Mesenchymal stem cell (in vitro differentiated cells and primary cell): Measurements from ENCODE around the gene BBS10.
"Not testable (repeated sequence)": the region's sequence is repeated elsewhere in the genome, so short reads cannot be mapped to it uniquely, and the experiment has no call there.

Experiments
- DNase-seq: peaks from one replicate; pipeline ENCODE4 v3.0.0-alpha.2; 2013
- H2AFZ ChIP-seq: one replicate; pipeline ENCODE4 v1.6.1; 2013; ENCODE audit warnings: low read depth, mild to moderate bottlenecking, control low read depth, inconsistent platforms, low read length, moderate library complexity
- H2AK5ac ChIP-seq: 2 replicates; pipeline ENCODE4 v1.6.1; 2013; ENCODE audit warnings: low read length, moderate library complexity, mild to moderate bottlenecking, inconsistent platforms; ENCODE audit not compliant: severe bottlenecking
- H2BK120ac ChIP-seq: one replicate; pipeline ENCODE4 v1.6.1; 2013; ENCODE audit warnings: low read depth, mild to moderate bottlenecking, inconsistent platforms, low read length, moderate library complexity
- H2BK12ac ChIP-seq, 2 experiments: one replicate each; pipeline ENCODE4 v1.6.1; 2013; ENCODE audit warnings: inconsistent platforms in 2 of 2, low read length in 2 of 2, mild to moderate bottlenecking in 2 of 2, moderate library complexity in 2 of 2, control low read depth in 1 of 2
- H2BK15ac ChIP-seq: one replicate; pipeline ENCODE4 v1.6.1; 2013; ENCODE audit warnings: mild to moderate bottlenecking, low read depth, inconsistent platforms; ENCODE audit not compliant: poor library complexity, severe bottlenecking
- H2BK5ac ChIP-seq: 2 replicates; pipeline ENCODE4 v1.6.1; 2013; ENCODE audit warnings: low read depth, mild to moderate bottlenecking, low read length, control low read depth, inconsistent platforms; ENCODE audit not compliant: poor library complexity, severe bottlenecking
- H3K14ac ChIP-seq, 2 experiments: one replicate each; pipeline ENCODE4 v1.6.1; 2013; ENCODE audit warnings: inconsistent platforms in 2 of 2, low read length in 2 of 2, control low read depth in 1 of 2, mild to moderate bottlenecking in 1 of 2, moderate library complexity in 1 of 2
- H3K18ac ChIP-seq, 2 experiments: one replicate each; pipeline ENCODE4 v1.6.1; 2013; ENCODE audit warnings: inconsistent platforms in 2 of 2, low read length in 2 of 2, control low read depth in 1 of 2, low read depth in 1 of 2, mild to moderate bottlenecking in 1 of 2
- H3K23ac ChIP-seq, 2 experiments: one replicate each; pipeline ENCODE4 v1.6.1; 2013; ENCODE audit warnings: inconsistent platforms in 2 of 2, low read length in 2 of 2, mild to moderate bottlenecking in 2 of 2, moderate library complexity in 2 of 2, control low read depth in 1 of 2
- H3K27ac ChIP-seq: 2 replicates; pipeline ENCODE4 v1.5.1; 2013; ENCODE audit warnings: mild to moderate bottlenecking, moderate library complexity, low read length, control low read depth, inconsistent platforms; ENCODE audit not compliant: poor library complexity, severe bottlenecking
- H3K27me3 ChIP-seq, 2 experiments: 2 replicates each; pipeline versions ENCODE4 v1.6.1 to v1.7.0; 2013; ENCODE audit warnings: low read length in 2 of 2, mild to moderate bottlenecking in 2 of 2, moderate library complexity in 2 of 2, control low read depth in 1 of 2, inconsistent platforms in 1 of 2; ENCODE audit not compliant: control insufficient read depth in 1 of 2, insufficient read depth in 1 of 2
- H3K36me3 ChIP-seq, 2 experiments: 2 replicates each; pipeline versions ENCODE4 v1.6.1 to v1.7.0; 2013; ENCODE audit warnings: low read length in 2 of 2, control low read depth in 1 of 2, inconsistent platforms in 1 of 2, low read depth in 1 of 2, mild to moderate bottlenecking in 1 of 2; ENCODE audit not compliant: insufficient read depth in 2 of 2, control insufficient read depth in 1 of 2
- H3K4ac ChIP-seq, 2 experiments: one replicate each; pipeline ENCODE4 v1.6.1; 2013; ENCODE audit warnings: inconsistent platforms in 2 of 2, low read length in 2 of 2, mild to moderate bottlenecking in 2 of 2, moderate library complexity in 2 of 2, control low read depth in 1 of 2, low read depth in 1 of 2
- H3K4me1 ChIP-seq: 2 replicates; pipeline ENCODE4 v1.6.1; 2013; ENCODE audit warnings: low read depth, low read length, control low read depth; ENCODE audit not compliant: control insufficient read depth, insufficient read depth
- H3K4me2 ChIP-seq: 2 replicates; pipeline ENCODE4 v1.6.1; 2013; ENCODE audit warnings: low read length, mild to moderate bottlenecking, inconsistent platforms; ENCODE audit not compliant: poor library complexity, severe bottlenecking
- H3K4me3 ChIP-seq, 2 experiments: 2 replicates each; pipeline versions ENCODE4 v1.5.1 to v1.7.0; 2013; ENCODE audit warnings: low read length in 2 of 2, mild to moderate bottlenecking in 2 of 2, control low read depth in 1 of 2, low read depth in 1 of 2; ENCODE audit not compliant: insufficient read depth in 1 of 2
- H3K79me1 ChIP-seq: replicated peaks from 2 replicates; pipeline ENCODE4 v1.6.1; 2013; ENCODE audit warnings: mild to moderate bottlenecking, control low read depth, low read length, inconsistent platforms; ENCODE audit not compliant: poor library complexity, severe bottlenecking
- H3K9ac ChIP-seq: 2 replicates; pipeline ENCODE4 v1.7.0; 2013; ENCODE audit warnings: mild to moderate bottlenecking, low read length, moderate library complexity
- H3K9me3 ChIP-seq: 2 replicates; pipeline ENCODE4 v1.7.0; 2013; ENCODE audit warnings: mild to moderate bottlenecking, low read length; ENCODE audit not compliant: control insufficient read depth
- H4K8ac ChIP-seq: one replicate; pipeline ENCODE4 v1.6.1; 2013; ENCODE audit warnings: inconsistent platforms, mild to moderate bottlenecking, low read length, moderate library complexity
- H4K91ac ChIP-seq: one replicate; pipeline ENCODE4 v1.6.1; 2013; ENCODE audit warnings: mild to moderate bottlenecking, low read length, inconsistent platforms
- WGBS: methylation state at CpG from one replicate; pipeline ENCODE4 v1.1.7; 2013; ENCODE audit warnings: mixed read lengths; 5-methylcytosine and 5-hydroxymethylcytosine counted together

Gene BBS10

GRCh38 chr12:76319595-76320319, 28.5 kb downstream of the BBS10 start:
- H2AFZ ChIP-seq, H3K14ac ChIP-seq, H3K9me3 ChIP-seq, H4K8ac ChIP-seq, H3K9ac ChIP-seq, H3K36me3 ChIP-seq, H2BK5ac ChIP-seq, H3K23ac ChIP-seq, DNase-seq, H4K91ac ChIP-seq, H3K27ac ChIP-seq, H3K18ac ChIP-seq, H3K79me1 ChIP-seq, H2AK5ac ChIP-seq, H2BK120ac ChIP-seq, H3K4me2 ChIP-seq, H2BK12ac ChIP-seq, H2BK15ac ChIP-seq, H3K27me3 ChIP-seq, H3K4ac ChIP-seq, H3K4me3 ChIP-seq, H3K4me1 ChIP-seq: not testable (repeated sequence)
- WGBS, result 87% methylated on average over 24 of the region's 32 CpGs

DNA sequence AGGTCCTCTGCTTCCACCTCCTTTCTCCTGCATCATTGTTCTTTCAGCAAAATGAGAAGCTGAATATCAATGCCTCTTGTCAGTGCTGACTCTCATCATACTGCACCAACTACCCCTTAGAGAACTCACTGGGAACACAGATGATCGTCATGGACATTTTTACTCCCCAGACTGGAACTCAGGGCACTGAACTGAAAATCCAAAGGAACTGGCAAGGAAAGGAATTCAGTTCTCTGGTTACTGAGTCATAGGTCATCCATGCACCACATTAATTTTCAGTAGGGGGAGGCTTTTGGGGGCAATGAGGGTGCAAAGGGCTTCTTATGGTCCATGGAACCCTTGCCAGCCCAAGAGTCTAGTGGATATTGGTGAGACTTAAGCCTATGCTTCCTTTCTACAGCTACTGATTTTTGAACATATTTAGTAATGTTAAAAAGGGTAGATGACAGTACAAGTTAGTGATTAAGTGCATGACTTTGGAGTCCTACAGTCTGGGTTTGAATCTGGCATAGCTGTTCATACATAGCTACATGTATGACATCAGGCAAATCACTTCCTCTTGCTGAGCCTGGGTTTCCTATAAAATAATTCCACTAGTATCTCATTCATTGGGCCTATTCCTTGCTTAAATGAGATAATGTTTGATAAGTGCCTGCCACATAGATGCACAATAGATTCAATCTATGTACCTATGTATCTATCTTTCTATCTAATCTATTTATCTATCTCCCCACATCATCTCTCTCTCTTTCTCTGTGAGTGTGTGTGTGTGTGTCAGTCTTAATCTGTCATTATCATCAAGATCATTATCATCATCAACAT, 29.2 kb downstream of the BBS10 start:
- no peak overlapping the region for H3K4ac ChIP-seq
- no peak overlapping the region for H2BK120ac ChIP-seq
- no peak overlapping the region for H3K18ac ChIP-seq
- H3K27me3 ChIP-seq, result no peaks in the 10 kb centered on the region
- H3K79me1 ChIP-seq, result no peaks in the 10 kb centered on the region
- WGBS, result 93% methylated on average over 1 of the region's 1 CpG
- H2AK5ac ChIP-seq, result no peak overlapping the region
- no peak overlapping the region for H4K91ac ChIP-seq
- no peak overlapping the region for H2BK15ac ChIP-seq
- no peak overlapping the region for H2AFZ ChIP-seq
- peaks cover 1% of the 10 kb centered on the region for H3K4me1 ChIP-seq
- H3K4me2 ChIP-seq, result no peak overlapping the region
- no peak overlapping the region for H3K4me3 ChIP-seq
- H3K9ac ChIP-seq, result no peak overlapping the region
- no peak overlapping the region for H3K23ac ChIP-seq
- no peak for DNase-seq
- H3K14ac ChIP-seq, result no peak overlapping the region
- peak overlapping the region; percentile 42 for H4K8ac ChIP-seq
- no peaks in the 10 kb centered on the region for H3K9me3 ChIP-seq
- no peak overlapping the region for H2BK5ac ChIP-seq
- no peaks in the 10 kb centered on the region for H3K36me3 ChIP-seq
- no peak overlapping the region for H2BK12ac ChIP-seq
- H3K27ac ChIP-seq, result no peak overlapping the region

DNA sequence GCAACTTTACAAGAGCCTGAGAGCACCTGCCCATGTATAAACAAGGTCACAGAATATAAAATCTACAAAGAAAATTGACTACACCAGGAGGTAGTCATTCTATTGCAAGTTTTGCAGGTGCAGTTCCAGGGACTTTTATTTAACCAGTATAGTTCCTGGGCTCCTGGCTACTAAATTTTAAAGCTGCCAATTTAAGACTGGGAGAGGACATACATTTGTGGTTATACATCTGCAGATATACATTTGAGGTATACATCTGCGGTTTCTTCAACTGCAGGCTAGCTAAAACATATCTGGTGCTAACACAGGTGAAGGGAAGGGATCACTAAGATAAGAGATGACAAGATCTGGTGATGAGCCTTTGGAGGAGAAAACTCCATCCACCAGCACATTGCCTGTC, 30.2 kb downstream of the BBS10 start:
- no peak overlapping the region for H3K27ac ChIP-seq
- H3K9ac ChIP-seq, result no peak overlapping the region
- no peak overlapping the region for H2AK5ac ChIP-seq
- H3K27me3 ChIP-seq, result no peaks in the 10 kb centered on the region
- H2BK5ac ChIP-seq, result no peak overlapping the region
- no peak overlapping the region for H3K4ac ChIP-seq
- DNase-seq, result no peak
- no peaks in the 10 kb centered on the region for H3K36me3 ChIP-seq
- no peak overlapping the region for H3K14ac ChIP-seq
- no peak overlapping the region for H3K4me3 ChIP-seq
- 100% methylated on average over 1 of the region's 1 CpG for WGBS
- H3K79me1 ChIP-seq, result no peaks in the 10 kb centered on the region
- no peak overlapping the region for H2BK120ac ChIP-seq
- no peak overlapping the region for H3K4me2 ChIP-seq
- no peak overlapping the region for H4K8ac ChIP-seq
- H2BK15ac ChIP-seq, result no peak overlapping the region
- H3K4me1 ChIP-seq, result peaks cover 1% of the 10 kb centered on the region
- no peak overlapping the region for H2AFZ ChIP-seq
- no peak overlapping the region for H3K18ac ChIP-seq
- no peak overlapping the region for H2BK12ac ChIP-seq
- no peak overlapping the region for H4K91ac ChIP-seq
- no peak overlapping the region for H3K23ac ChIP-seq
- H3K9me3 ChIP-seq, result no peaks in the 10 kb centered on the region

DNA sequence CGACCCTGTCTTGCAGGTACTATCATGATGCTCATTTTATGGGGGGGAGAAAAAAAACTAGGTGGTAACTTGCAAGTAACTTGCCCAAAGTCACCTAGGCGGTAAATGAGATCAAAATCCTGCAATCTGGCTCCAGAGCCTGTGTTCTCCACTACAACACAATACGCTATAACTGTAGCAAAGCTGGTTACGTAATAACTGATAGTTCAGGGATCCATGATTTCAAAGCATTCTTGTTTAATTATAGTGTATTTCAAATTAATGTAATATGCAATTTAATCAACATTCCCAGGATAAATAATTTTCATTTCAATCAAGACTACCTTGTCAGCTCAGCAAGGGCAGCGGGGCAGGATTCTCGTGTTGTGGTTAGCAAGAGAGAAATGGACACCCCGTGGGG, 31.7 kb downstream of the BBS10 start:
- H4K91ac ChIP-seq, result no peak overlapping the region
- H2BK15ac ChIP-seq, result no peak overlapping the region
- no peak overlapping the region for H4K8ac ChIP-seq
- H3K36me3 ChIP-seq, result no peaks in the 10 kb centered on the region
- no peak overlapping the region for H2BK5ac ChIP-seq
- no peaks in the 10 kb centered on the region for H3K9me3 ChIP-seq
- WGBS, result 89% methylated on average over 5 of the region's 7 CpGs
- no peak overlapping the region for H3K9ac ChIP-seq
- no peak overlapping the region for H3K23ac ChIP-seq
- H3K14ac ChIP-seq, result no peak overlapping the region
- H3K4ac ChIP-seq, result no peak overlapping the region
- no peak overlapping the region for H2BK120ac ChIP-seq
- no peak overlapping the region for H2AFZ ChIP-seq
- no peaks in the 10 kb centered on the region for H3K79me1 ChIP-seq
- no peak overlapping the region for H2BK12ac ChIP-seq
- no peak for DNase-seq
- H3K27me3 ChIP-seq, result no peaks in the 10 kb centered on the region
- no peak overlapping the region for H3K18ac ChIP-seq
- peaks cover 1% of the 10 kb centered on the region for H3K4me1 ChIP-seq
- H2AK5ac ChIP-seq, result no peak overlapping the region
- no peak overlapping the region for H3K4me3 ChIP-seq
- H3K4me2 ChIP-seq, result no peak overlapping the region
- no peak overlapping the region for H3K27ac ChIP-seq
